B cell (primary cell): ENCODE measurements around the gene DNASE1L3. TPM values are rescaled to one million over a fixed set of nuclear protein-coding genes. Genes with fewer than 3 reads are reported as not detected.

Experiments used
- ATAC-seq: fragments of 200-7000 bp; cut with Tn5 transposase; one replicate; pipeline ENCODE4 v1.10.0; 2021; ENCODE audit warnings: low read depth, mild to moderate bottlenecking, moderate number of reproducible peaks, moderate library complexity
- CTCF ChIA-PET: fragments of 350-600 bp; sonication (Branson Sonifier 250); formaldehyde crosslinking; loops from one replicate; lab custom pipeline; 2021; ENCODE audit warnings: antibody characterized with exemption, inconsistent platforms; lab: Charles Lee
- POLR2A ChIA-PET: fragments of 350-600 bp; sonication (Branson Sonifier 250); formaldehyde crosslinking; loops from one replicate; lab custom pipeline; 2021; ENCODE audit warnings: antibody characterized with exemption; lab: Charles Lee
- DNase-seq: peaks from one replicate; pipeline ENCODE4 v3.0.0; 2013
- H2AFZ ChIP-seq: 2 replicates; pipeline ENCODE4 v1.6.1; 2012; ENCODE audit warnings: mild to moderate bottlenecking, low read depth, low read length; ENCODE audit not compliant: insufficient read depth, poor library complexity, severe bottlenecking
- H3K27ac ChIP-seq, 2 donors: 1 replicate in 1 of 2; 2 replicates in 1 of 2; pipeline ENCODE4 v1.5.1; 2012 to 2013; ENCODE audit warnings: low read length in 2 of 2, mild to moderate bottlenecking in 2 of 2, moderate library complexity in 1 of 2
- H3K27me3 ChIP-seq, 4 experiments: fragments of 200-600 bp in 1 of 4; sonication (generic) in 1 of 4; replicated peaks in 1 of 4; 1 replicate in 2 of 4; 2 replicates in 2 of 4; pipeline versions ENCODE4 v1.6.1 to v1.7.0; 2013 to 2016; ENCODE audit warnings: low read length in 3 of 4, mild to moderate bottlenecking in 2 of 4, mixed read lengths in 1 of 4, moderate library complexity in 1 of 4; ENCODE audit not compliant: insufficient read depth in 4 of 4, control insufficient read depth in 3 of 4; ENCODE audit errors: control extremely low read depth in 1 of 4
- H3K36me3 ChIP-seq, 2 experiments: replicated peaks in 1 of 2; 1 replicate in 1 of 2; 2 replicates in 1 of 2; pipeline versions ENCODE4 v1.6.1 to v1.7.1; 2013; ENCODE audit warnings: low read length in 1 of 2; ENCODE audit not compliant: insufficient read depth in 2 of 2, control insufficient read depth in 1 of 2; ENCODE audit errors: control extremely low read depth in 1 of 2, extremely low read depth in 1 of 2
- H3K4me1 ChIP-seq, 2 donors: fragments of 200-600 bp in 1 of 2; sonication (generic) in 1 of 2; 1 replicate in 1 of 2; 2 replicates in 1 of 2; pipeline versions ENCODE4 v1.5.1 to v1.6.1; 2013 to 2017; ENCODE audit warnings: low read length in 2 of 2; ENCODE audit not compliant: control insufficient read depth in 2 of 2, insufficient read depth in 2 of 2
- H3K4me2 ChIP-seq: replicated peaks from 2 replicates; pipeline ENCODE3; 2012; ENCODE audit warnings: mild to moderate bottlenecking, low read depth, low read length; ENCODE audit not compliant: poor library complexity, severe bottlenecking
- H3K4me3 ChIP-seq, 5 experiments: fragments of 200-600 bp in 1 of 5; sonication (generic) in 1 of 5; 1 replicate in 3 of 5; 2 replicates in 2 of 5; pipeline versions ENCODE4 v1.5.1 to v1.7.0; 2011 to 2016; ENCODE audit warnings: low read length in 4 of 5, mild to moderate bottlenecking in 4 of 5, low read depth in 2 of 5, control low read depth in 1 of 5, moderate library complexity in 1 of 5; ENCODE audit not compliant: insufficient read depth in 1 of 5; ENCODE audit errors: control extremely low read depth in 1 of 5, extremely low read depth in 1 of 5
- H3K79me2 ChIP-seq: fragments of 200-600 bp; sonication (generic); one replicate; pipeline ENCODE4 v1.6.0; 2016; ENCODE audit warnings: low read length; ENCODE audit not compliant: control insufficient read depth, insufficient read depth
- H3K9ac ChIP-seq: fragments of 200-600 bp; sonication (generic); 2 replicates; pipeline ENCODE4 v1.6.1; 2017; ENCODE audit warnings: mild to moderate bottlenecking, low read length, moderate library complexity
- H3K9me3 ChIP-seq, 3 donors: one replicate each; pipeline versions ENCODE4 v1.6.1 to v1.7.1; 2013; ENCODE audit warnings: low read length in 2 of 3; ENCODE audit not compliant: control insufficient read depth in 2 of 3, insufficient read depth in 1 of 3; ENCODE audit errors: control extremely low read depth in 1 of 3
- H4K20me1 ChIP-seq: 2 replicates; pipeline ENCODE4 v1.6.0; 2012; ENCODE audit warnings: mild to moderate bottlenecking, low read length; ENCODE audit not compliant: insufficient read depth, control insufficient read depth, poor library complexity, severe bottlenecking
- H3K27ac Mint-ChIP-seq: one replicate; pipeline ENCODE4 v1.8.0; 2021; ENCODE audit warnings: mixed read lengths
- H3K27me3 Mint-ChIP-seq: one replicate; pipeline ENCODE4 v1.8.0; 2021; ENCODE audit warnings: mixed read lengths
- H3K4me1 Mint-ChIP-seq: one replicate; pipeline ENCODE4 v1.8.0; 2021; ENCODE audit warnings: mixed read lengths
- H3K4me3 Mint-ChIP-seq: one replicate; pipeline ENCODE4 v1.8.0; 2021; ENCODE audit warnings: mixed read lengths
- H3K9me3 Mint-ChIP-seq: one replicate; pipeline ENCODE4 v1.8.0; 2022; ENCODE audit warnings: mixed read lengths; ENCODE audit not compliant: insufficient read depth
- CTCF ChIP-seq: fragments of 200-600 bp; IDR thresholded peaks from one replicate; pipeline ENCODE4 v1.8.0; 2022; ENCODE audit warnings: antibody characterized with exemption, mild to moderate bottlenecking
- EZH2 ChIP-seq: IDR thresholded peaks from 2 replicates; pipeline ENCODE4 v1.6.1; 2012; ENCODE audit warnings: borderline replicate concordance, low read depth, mild to moderate bottlenecking, moderate library complexity, low read length; ENCODE audit not compliant: insufficient read depth, poor library complexity, severe bottlenecking
- WGBS: methylation state at CpG from one replicate; pipeline ENCODE4 v1.1.5; 2013; ENCODE audit warnings: missing lambda C conversion rate; ENCODE audit not compliant: insufficient coverage; 5-methylcytosine and 5-hydroxymethylcytosine counted together
- intact Hi-C: fragments of 100-400 bp; cut with micrococcal nuclease; formaldehyde crosslinking; loops from one replicate; pipeline ENCODE4 v1.10.0; 2022
- polyA plus RNA-seq: library from polyadenylated mRNA; depleted of rRNA; stranded (reverse); fragments of >200 nt; gene quantifications from 2 replicates; pipeline ENCODE4 v1.2.3, GENCODE V29; 2012
- total RNA-seq, 2 donors: library from RNA; stranded (reverse); fragments of 120-200 nt in 1 of 2; gene quantifications; 1 replicate in 1 of 2; 2 replicates in 1 of 2; pipeline versions ENCODE4 v1.2.3 to v1.2.4, GENCODE V29; 2013 to 2022

The DNASE1L3 gene
- total and polyA plus RNA-seq, 2 donors (not counting 1 experiment from before 2014, with no cell fraction given), result 0.39 to 2.6 TPM

- TF ChIP-seq CTCF, result no peak
- TF ChIP-seq EZH2, result no peak
- Histone ChIP-seq H3K9ac (no peak overlapping the region), H3K27ac (no peak overlapping the region), H4K20me1 (no peaks in the 10 kb centered on the region), H3K27me3 (peaks cover 0 to 8% (median 3%) of the 10 kb centered on the region in 4 experiments), H3K36me3 (no peaks in the 10 kb centered on the region), H3K9me3 (no peaks in the 10 kb centered on the region), H3K4me2 (no peak overlapping the region), H3K79me2 (no peaks in the 10 kb centered on the region), H3K4me1 (peaks cover 15 to 21% of the 10 kb centered on the region in 2 donors), H2AFZ (no peak overlapping the region), H3K4me3 (no peak overlapping the region)
- WGBS, result 31% methylated on average over 14 of the region's 18 CpGs
- H3K27ac Mint-ChIP-seq, result no peak overlapping the region
- intact Hi-C loops, result loop anchor here (2.0 to 10.0 kb wide), 3 partner anchors 42 to 167 kb away; partner anchors contain the start of gene FLNB
- H3K27me3 Mint-ChIP-seq, result no peaks in the 10 kb centered on the region
- ChIA-PET POLR2A (no interaction called here), CTCF (interaction anchor here (0.8 to 4.1 kb wide), 6 partner anchors 9 to 455 kb away, joined by 3 to 25 read pairs (median 4); no protein-coding TSS in a partner anchor)
- DNase-seq, result no peak
- no peak for ATAC-seq
- H3K9me3 Mint-ChIP-seq, result no peaks in the 10 kb centered on the region
- H3K4me1 Mint-ChIP-seq, result peaks cover 15% of the 10 kb centered on the region
- no peak overlapping the region for H3K4me3 Mint-ChIP-seq
Observed at GRCh38 chr3:58175437-58176184, 35.2 kb downstream of the DNASE1L3 start.

DNA sequence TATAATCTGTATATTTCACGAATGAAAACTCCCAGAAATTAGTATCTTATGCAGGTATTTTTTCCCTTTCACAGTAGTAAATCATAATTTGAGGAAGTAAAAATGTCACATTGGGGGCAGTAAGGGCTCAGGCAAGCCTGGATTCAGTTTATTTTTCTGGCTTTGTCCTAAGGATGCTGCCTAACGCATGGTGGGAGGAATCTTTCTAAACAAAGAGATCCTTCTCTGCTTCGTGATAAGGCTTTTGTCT lies 35.7 kb downstream of the DNASE1L3 start:
- Histone ChIP-seq H3K27me3 (peaks cover 0 to 8% (median 3%) of the 10 kb centered on the region in 4 experiments), H3K36me3 (peaks cover 0 to 3% of the 10 kb centered on the region in 2 experiments), H3K9me3 (no peaks in the 10 kb centered on the region), H3K4me3 (no peak overlapping the region), H3K9ac (no peak overlapping the region), H4K20me1 (no peaks in the 10 kb centered on the region), H3K79me2 (no peaks in the 10 kb centered on the region), H3K27ac (no peak overlapping the region), H2AFZ (no peak overlapping the region), H3K4me1 (peaks cover 15 to 21% of the 10 kb centered on the region in 2 donors), H3K4me2 (no peak overlapping the region)
- 57% methylated on average over 2 of the region's 3 CpGs for WGBS
- TF ChIP-seq EZH2, result no peak
- TF ChIP-seq CTCF, result no peak
- ChIA-PET CTCF (interaction anchor here (0.8 to 1.3 kb wide), 5 partner anchors 8 to 168 kb away, joined by 3 to 6 read pairs (median 3); no protein-coding TSS in a partner anchor), POLR2A (no interaction called here)
- H3K4me1 Mint-ChIP-seq, result peaks cover 15% of the 10 kb centered on the region
- no peak overlapping the region for H3K4me3 Mint-ChIP-seq
- intact Hi-C loops, result loop anchor here (5.0 to 10.0 kb wide), 2 partner anchors 42 to 60 kb away; no protein-coding TSS in a partner anchor
- DNase-seq (no peak), ATAC-seq (no peak)
- no peaks in the 10 kb centered on the region for H3K9me3 Mint-ChIP-seq
- no peaks in the 10 kb centered on the region for H3K27me3 Mint-ChIP-seq
- no peak overlapping the region for H3K27ac Mint-ChIP-seq
